Globus pallidus (tissue), 1 donor: ENCODE results near the gene SLAMF1.
A peak's percentile ranks its signal among the peaks of the same experiment; 100 is the strongest.
"Not testable (repeated sequence)": the region's sequence is repeated elsewhere in the genome, so short reads cannot be mapped to it uniquely, and the experiment has no call there.

Experiments
- DNase-seq: peaks from one replicate; pipeline ENCODE4 v3.0.0-alpha.2; 2015; ENCODE audit warnings: low spot score

The SLAMF1 gene

GRCh38 chr1:160646711-160647328, at the start of gene SLAMF1:
Gene SLAMF1 (minus strand): TSS chr1:160647044. CDS start chr1:160646945, 99 bp downstream.
- DNase-seq, result no peak

GRCh38 chr1:160692390-160692789, 45.5 kb upstream of the SLAMF1 start:
- DNase-seq, result not testable (repeated sequence)

DNA sequence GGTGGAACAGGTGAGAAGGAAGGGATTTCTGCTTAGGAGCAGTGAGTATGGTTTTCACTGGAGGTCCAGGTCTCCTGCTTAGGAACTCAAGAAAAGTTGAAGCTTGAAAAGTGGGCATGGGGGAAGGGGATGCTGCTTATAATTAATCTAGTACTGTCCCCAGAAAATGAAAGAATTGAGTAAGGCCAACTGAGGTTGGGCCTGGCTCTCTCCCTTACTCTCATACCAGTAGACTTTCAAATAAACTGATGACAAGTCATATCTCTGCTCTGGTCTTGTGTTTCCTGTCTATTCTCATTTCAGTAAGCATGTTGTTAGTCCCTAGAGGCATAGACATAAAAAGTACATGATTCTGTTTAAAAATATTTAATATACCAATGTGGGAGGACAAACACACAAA, 38.4 kb upstream of the SLAMF1 start:
- no peak for DNase-seq

GRCh38 chr1:160682983-160683865, 36.4 kb upstream of the SLAMF1 start:
- no peak for DNase-seq

DNA sequence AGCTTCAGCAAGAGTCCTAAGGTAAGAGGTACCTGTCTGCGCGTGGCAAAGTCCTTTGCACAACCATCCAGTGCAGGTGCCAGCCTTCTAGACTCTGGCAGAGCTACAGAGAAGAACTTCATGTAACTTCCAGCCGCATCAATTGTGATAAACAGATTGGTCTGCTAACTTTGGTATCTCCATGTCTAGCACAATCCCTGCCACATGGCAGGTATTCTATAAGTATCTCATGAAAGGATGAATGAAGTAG, 35.0 kb upstream of the SLAMF1 start:
- DNase-seq, result no peak

- peak; percentile 25 for DNase-seq
Measured at GRCh38 chr1:160681066-160681890, 34.4 kb upstream of the SLAMF1 start.

- DNase-seq, result no peak
Measured at GRCh38 chr1:160680399-160680798, 33.6 kb upstream of the SLAMF1 start.

DNA sequence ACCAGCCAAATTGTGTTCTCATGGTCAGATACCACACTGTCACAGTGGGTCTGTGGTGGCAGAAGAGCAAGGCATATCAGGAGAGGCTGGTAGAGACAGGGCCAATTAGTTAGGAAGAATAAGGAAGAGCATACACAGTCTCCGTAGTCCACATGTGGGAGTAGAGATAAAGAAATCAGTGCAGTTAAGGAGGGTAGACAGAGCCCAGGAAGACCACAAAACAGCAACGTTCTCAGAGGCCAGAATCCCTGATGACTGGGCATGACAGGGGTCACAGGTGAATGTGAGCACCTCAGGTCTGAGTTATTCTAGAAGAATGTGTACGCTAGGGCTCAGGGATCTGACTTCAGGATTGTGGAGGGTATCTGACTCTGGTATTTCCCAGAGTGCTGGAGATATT, 33.0 kb upstream of the SLAMF1 start:
- DNase-seq, result no peak

GRCh38 chr1:160676869-160677597, 30.2 kb upstream of the SLAMF1 start:
- DNase-seq, result no peak

DNA sequence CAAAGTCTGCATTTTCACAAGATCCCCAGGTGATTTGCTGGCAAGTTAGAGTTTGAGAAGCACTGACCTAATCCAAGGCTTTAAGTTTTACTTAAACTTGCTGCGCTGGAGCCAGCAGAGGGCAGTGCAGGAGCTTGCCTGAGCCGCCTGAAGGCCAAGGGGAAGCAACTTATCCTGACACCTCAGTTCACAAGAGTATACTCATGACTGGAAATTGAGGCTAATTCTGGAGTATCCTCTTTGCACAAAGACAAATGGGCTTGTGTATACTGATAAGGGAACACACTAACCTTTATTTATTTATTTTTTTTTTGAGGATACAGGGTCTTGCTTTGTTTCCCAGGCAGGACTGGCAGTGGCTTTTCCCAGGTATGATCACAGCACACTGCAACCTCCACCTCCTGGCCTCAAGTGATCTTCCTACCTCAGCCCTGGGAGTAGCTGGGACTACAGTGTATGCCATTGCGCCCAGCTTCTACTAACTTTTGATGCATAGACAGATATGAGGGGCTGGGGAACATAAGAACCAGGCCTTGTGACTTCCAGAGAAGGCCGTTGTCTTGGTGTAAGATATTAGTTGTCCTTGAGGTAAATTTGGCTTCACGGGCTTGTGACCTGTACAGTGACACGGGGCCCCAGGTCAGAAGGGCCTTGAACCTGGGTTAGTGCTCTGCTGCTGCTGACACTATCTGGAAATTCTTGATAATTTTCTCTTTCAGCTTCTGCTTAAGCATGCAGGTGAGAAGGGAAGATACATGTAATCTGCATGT, 29.0 kb upstream of the SLAMF1 start:
- peak; percentile 49 for DNase-seq

GRCh38 chr1:160674415-160674814, 27.6 kb upstream of the SLAMF1 start:
- no peak for DNase-seq

GRCh38 chr1:160672789-160673695, 26.2 kb upstream of the SLAMF1 start:
- no peak for DNase-seq

- DNase-seq, result no peak
Measured at GRCh38 chr1:160671603-160672517, 25.0 kb upstream of the SLAMF1 start.

GRCh38 chr1:160670701-160671100, 23.9 kb upstream of the SLAMF1 start:
- DNase-seq, result no peak

GRCh38 chr1:160669802-160670201, 23.0 kb upstream of the SLAMF1 start:
- DNase-seq, result no peak

DNA sequence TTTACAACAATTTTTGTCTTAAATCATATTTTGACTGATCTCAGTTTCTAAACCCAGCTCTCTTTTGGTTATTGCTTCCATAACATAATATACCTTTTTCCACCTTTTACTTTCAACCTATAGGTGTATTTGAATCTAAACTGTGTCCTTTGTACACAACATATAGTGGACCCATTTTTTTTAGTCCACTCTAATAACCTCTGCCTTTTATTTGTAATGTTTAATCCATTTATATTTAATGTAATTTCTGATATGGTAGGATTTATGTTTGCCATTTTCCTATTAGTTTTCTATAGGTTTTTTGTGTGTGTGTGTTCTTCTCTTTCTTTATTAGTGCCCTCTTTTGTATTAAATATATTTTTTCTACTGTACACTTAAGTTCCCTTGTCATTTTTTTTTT, 22.4 kb upstream of the SLAMF1 start:
- no peak for DNase-seq

DNA sequence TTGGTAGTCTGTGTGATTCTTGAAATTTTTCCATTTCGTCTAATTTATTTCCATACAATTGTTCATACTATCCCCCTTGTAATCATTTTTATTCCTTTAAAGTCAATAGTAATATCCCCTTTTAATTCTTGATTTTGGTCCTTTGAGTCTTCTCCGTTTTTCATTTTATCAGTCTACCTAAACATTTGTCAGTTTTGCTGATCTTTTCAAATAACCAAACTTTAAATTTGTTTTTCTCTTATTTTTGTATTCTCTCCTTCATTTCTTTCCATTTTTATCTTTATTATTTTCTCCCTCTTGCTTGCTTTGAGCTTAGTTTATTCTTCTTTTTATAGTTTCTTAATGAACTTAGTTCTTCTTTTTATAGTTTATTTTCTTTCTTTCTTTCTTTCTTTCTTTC, 21.1 kb upstream of the SLAMF1 start:
- DNase-seq, result no peak

DNA sequence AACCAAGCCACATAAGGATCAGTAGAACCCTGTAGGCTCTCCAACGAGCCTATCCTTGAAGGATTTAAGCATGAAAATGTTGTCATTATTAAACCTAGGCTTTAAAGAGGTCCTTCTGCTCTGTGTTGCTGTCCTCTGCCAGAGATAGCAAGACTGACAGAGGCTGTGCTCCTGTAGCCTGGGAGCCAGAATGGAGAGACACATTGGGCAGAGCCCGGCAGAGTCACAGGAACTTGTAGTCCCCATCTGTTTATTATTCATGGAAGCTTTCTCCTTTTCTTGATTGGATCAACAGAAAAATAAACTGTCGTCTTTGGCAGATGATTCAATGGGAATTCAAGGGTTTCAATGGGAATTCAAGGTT, 19.2 kb upstream of the SLAMF1 start:
- DNase-seq, result no peak

DNA sequence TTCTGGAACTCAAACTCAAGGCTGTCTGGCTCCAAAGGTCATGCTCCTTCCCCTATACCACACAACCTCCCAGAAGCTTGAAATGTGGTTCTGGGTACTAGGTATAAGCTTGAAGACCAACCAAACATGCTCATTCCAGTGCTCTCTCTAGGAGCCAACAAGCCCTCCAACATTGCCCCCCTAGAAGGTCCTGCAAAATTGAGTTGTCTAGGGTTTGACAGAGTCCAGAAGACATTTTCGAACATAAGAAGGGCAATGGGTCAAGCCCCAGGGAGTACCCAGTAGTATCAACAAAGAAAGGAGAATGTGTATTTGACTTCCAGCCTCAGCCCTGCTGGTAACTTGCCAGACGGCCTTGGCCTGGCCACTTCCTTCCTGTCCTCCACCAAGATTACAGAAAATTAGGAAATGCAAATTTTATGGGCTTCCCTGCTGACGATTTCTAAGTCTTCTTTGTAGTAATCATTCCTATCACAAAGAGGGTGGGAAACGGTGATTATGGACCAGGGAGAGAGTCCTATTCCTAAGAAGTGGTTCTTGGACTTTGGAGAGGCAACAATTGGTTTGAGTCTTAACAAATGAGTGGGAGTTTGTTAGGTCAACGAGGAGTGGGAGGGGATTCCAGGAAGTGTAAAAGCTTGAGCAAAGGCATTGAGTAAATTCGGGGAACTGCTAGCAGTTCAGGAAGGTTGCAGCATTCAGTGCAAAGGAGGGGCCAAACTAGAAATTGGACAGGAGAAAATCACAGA, 18.7 kb upstream of the SLAMF1 start:
- no peak for DNase-seq
